Activated gamma-delta T cell treated with anti-CD3 and anti-CD28 coated beads, Interleukin-2, amount 50 U/mL, for 16 hours (primary cell): ENCODE results near the gene EIF1B.
A peak's percentile ranks its signal among the peaks of the same experiment; 100 is the strongest.

ENCODE experiments used
- DNase-seq: peaks from one replicate; pipeline ENCODE4 v3.0.0-alpha.2; 2020; ENCODE audit warnings: low read depth

The EIF1B gene

DNA sequence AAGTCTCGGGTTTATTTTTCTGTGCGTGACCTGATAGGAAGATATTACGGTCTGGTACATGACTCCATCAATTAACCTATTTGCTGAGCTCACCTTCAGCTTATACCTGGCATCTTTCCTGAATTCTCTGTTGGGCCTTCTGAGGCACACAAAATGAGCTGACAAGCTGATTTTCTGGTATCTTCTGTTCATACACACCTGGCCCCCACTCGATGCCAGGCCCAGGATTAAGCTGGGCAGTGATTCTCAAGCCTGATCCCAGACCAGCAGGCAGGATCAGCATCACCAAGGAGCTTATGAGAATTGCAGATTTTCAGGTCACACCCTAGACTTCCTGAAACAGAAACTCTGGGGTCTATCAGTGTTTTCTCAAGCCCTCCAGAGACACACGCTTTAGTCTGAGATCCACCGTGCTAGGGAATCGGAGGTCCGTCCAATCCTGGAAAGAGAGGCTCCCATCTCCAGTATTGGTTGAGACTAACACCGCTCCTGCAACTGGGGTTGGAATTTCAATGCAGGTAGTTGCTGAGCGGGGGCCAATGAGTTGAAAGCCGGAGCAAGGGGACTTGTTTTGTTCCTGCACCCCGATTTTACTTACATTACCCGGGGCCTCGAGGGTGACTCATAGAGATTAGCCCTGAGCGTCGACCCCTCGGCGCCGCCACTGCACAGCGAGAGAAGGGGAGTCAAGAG is 636 bp upstream of the EIF1B start:
- DNase-seq: no peak

DNA sequence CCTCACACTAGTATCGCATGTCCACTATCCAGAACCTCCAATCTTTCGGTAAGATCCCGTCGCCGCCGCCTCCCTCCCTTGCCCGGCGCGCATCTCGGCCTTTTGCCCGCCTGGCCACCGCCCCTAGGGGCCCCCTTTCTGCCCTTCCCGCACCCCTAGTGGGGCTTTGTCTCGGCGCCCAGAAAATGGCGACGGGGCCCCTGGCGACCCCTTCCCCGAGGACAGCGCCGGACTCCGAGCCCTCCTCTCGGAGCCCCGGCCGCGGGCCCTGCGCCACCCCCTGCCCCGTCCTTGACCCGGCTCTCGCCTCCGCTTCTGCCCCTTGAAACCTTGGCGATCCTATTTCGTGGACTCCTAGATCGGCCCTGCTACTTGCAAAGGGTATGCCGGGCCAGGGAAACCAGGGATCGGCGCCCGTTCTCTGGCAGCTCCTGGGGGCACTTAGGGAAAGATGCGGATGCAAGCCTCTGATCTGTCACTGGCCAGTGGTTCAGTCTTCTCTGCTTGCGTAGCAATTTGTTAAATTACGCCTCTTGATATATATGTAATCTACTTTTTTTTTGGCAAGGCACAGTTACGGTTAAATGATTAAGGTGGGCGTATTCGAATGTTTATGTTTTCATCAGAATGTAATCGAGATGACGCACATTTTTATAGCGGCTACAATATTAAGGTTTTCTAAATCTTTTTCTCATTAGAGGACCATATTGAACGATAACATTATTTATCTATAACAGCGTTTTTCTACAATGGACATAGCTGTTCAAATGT is 603 bp downstream of the EIF1B start:
- no peak for DNase-seq

DNA sequence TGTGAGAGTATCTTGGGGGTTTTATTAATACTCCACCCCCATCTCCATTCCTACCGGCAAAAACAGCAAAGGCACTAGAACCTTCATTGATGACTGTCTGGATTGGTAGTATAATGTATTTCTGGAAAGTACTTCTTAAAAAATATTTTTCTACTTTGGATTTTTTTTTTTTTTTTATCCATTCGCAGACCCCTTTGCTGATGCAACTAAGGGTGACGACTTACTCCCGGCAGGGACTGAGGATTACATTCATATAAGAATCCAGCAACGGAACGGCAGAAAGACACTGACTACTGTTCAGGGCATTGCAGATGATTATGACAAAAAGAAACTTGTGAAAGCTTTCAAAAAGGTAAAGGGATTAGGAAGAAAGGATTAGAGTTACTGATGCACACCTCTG is 1.2 kb downstream of the EIF1B start:
- DNase-seq: no peak

DNA sequence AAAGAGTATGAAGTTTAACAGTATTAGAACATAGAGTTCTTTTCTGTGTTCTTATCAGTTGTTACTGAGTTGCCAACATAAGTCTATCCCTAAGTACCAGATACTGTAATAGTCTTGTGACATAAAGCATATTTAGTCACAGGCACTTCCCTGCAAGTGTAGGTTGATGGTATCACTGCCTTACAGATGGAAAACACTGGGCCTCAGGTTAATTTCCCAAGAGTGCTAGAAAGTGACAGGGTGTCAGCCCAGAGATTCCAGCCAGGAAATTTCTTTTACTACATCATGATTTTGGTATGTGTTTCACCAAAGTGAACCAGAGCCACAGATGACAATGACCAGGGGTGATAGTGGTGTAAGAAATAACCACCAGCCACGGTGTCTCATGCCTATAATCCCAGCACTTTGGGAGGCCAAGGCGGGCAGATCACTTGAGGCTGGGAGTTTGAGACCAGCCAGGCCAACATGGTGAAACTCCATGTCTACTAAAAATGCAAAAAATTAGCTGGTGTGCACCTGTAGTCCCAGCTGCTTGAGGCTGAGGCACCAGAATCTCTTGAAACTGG is 3.2 kb downstream of the EIF1B start:
- DNase-seq: no peak

GRCh38 chr3:40313975-40314860 is 4.7 kb downstream of the EIF1B start:
- DNase-seq: no peak

DNA sequence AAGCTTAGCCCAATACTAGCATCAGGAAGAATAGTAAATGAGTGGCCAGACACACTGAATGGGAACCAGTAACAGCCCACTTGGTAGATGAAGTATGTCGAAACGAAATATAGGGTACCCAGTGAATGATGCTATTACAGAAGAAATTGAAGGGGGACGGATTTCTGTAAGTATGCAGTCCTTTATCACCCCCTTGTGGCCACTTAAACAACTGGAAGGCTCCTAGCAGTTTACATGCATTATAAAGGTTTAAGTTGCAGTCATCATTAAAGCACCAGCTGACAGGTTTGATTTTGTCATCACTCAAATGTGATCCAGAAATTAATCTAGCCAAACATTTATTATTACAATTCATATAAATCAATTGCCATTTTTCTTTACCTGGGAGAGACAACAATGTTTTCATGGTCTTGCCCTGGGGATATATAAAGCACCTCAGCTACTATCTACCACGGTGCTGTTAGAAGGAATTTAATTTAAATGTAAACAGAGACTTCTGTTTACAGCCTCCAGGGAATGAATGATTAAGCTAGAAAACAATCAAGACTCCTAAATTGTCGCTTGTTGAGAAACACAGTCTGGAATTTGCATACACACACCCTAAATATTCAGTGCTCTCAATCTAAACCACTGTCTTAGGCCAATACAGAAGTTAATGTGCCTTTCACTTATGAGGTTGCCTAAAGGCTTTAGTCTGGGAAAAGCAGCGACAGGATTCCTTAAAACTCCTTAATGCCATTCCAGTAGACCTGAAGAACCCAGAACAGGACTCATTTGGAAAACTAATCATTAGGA is 7.8 kb downstream of the EIF1B start:
- peak; percentile 33 for DNase-seq

GRCh38 chr3:40321818-40322217 is 12.3 kb downstream of the EIF1B start:
- DNase-seq: no peak

DNA sequence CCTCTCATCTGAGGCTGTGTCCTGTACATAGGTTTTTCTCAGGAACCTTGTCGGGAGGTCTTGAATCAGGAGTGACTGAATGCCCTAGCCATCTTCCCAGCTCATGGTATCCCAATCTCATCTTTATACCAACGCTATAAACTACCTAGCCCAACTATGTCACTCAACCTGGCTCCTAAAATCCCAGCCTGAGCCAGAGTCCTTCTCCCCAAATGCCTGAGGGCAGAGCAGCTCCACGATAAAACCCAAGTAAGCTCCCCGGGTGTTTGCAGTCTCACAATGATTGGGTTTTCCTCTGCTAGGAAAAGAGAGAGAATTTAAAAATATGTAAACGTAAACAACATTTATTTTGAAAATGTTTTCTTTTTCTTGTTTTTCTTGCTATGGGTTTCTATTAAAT is 14.4 kb downstream of the EIF1B start:
- DNase-seq: no peak

- DNase-seq: no peak
These were observed 15.1 kb downstream of the EIF1B start for GRCh38 chr3:40324621-40325020.

DNA sequence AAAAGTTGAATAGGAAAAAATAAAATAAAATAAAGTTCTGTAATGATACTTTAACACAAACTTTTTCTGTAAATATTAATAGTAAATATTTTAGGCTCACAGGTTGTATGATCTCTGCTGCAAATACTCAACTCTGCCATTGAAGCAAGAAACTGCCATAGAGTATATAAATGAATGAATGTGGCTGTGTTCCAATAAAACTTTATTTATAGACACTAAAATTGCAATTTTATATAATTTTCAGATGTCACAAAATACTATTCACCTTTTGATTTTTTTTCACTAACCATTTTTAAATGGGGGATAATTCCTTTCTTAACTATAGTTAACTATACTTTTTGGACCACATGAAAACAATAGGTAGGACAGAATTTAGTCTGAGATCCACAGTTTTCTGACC is 16.0 kb downstream of the EIF1B start:
- DNase-seq: no peak

GRCh38 chr3:40328374-40328773 is 18.9 kb downstream of the EIF1B start:
- no peak for DNase-seq

- DNase-seq: no peak
These were observed 19.6 kb downstream of the EIF1B start for GRCh38 chr3:40329071-40329470.

DNA sequence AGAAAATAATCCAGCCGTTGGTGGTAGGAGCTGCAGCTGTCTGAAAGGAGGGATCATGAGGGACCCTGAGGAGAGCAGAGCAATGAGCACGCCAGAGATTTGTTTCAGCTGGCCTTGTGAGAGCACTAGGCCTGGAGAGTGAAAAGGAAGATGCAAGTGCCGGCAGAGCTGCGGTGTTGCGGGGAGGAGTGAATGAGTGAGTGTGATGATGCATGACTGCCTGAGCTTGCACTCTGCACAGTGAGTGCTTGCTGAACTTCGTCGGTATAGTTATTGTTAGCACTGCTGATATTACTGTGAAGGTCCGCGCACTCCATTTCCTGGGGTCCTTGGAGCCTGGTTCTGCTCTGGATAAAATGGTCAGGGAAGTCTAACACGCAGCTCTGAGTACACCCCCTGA is 23.2 kb downstream of the EIF1B start:
- DNase-seq: no peak

GRCh38 chr3:40333416-40333815 is 23.9 kb downstream of the EIF1B start:
- no peak for DNase-seq

- DNase-seq: no peak
These were observed 24.3 kb downstream of the EIF1B start for GRCh38 chr3:40333852-40334251.

GRCh38 chr3:40336101-40336500 is 26.6 kb downstream of the EIF1B start:
- no peak for DNase-seq

DNA sequence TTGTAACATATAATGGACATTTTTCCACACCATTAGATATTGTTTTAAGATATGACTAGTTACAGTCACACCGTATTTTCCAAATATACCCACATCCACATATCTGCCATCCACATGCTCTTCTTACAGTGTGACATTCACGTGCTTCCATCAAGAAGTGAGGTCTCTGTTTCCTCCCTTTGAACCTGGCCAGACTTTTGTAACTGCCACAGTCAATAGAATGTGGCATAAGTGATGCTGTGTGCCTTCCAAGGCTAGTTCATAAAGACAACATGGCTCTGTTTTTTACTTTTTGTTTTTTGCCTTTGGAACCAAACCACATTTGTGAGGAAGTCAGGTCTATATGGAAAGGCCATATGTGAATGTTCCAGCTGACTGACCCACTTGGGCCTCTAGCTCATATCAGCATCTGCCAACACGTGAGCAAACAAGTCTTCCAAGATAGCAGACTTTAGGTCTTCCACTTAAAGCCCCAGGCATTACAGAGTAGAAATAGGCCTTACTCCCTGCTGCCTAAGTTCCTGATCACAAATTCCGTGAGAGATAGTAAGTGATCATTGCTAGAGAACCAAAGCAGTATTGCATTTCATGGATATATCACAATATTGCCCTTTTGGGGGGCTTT is 27.1 kb downstream of the EIF1B start:
- DNase-seq: no peak

DNA sequence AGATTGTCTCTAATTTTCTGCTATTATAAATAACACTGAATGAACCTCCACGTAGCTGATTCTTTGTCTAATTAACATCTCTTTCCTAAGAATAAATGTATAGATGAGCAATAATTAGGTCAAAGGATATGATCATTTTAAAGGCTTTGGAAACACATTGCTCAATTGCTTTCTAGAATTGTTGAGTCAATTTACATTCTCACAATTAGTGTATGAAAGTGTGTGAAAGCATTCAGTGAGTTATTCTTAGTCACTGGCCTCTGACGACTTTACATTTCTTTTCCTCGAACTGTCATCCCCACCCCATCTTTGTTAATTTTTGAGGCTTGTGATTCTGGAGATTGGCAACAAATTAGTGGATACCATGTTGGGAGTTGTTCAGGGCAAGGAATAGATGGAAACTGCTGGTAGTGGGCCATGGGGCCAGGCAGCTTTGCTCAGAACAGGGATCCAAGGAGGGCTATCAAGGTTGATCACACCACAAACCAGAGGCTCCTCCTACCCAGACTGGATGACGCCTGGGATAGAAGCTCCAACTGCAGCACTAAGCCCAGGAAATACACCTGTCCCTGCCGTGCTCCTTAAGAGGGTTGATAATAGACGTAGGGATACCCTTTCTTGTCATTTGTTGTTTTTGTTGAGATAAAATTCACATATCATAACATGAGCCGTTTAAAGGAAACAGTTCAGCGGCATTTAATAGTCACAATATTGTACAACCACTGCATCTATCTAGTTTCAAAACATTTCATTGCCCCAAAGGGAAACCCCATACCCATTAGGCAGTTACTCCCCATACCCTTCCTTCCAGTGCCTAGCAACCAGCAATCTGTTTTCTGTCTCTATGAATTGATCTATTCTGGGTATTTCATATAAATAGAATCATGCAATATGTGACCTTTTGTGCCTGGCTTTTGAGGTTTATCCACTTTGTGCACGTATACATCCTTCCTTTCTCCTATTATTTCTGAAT is 27.9 kb downstream of the EIF1B start:
- DNase-seq: no peak

DNA sequence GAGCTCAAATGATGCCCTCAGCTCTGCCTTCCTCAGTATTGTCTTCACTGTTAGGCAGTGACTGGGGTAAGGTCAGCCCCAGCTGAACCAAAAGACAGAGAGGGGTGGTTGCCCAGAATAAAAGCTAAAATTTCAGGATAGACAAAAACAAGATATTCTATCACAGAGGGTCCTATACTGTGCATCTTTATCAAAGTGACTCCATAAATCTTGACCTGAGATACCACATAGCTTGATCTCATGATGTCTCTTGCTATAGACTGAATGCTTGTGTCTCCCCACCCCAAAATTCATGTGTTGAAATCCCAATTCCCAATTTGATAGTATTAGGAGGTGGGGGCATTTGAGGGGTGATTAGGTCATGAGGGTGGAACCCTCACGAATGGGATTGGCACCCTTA is 30.4 kb downstream of the EIF1B start:
- no peak for DNase-seq
